GM19467 (cell line): Measurements from ENCODE around the gene SLC43A3.
A peak's percentile ranks its signal among the peaks of the same experiment; 100 is the strongest.
"Not testable (repeated sequence)": the region's sequence is repeated elsewhere in the genome, so short reads cannot be mapped to it uniquely, and the experiment has no call there.

Source experiments
- ATAC-seq: cut with Tn5 transposase; IDR thresholded peaks from one replicate; pipeline ENCODE4 v1.9.1; 2021; ENCODE audit warnings: mild to moderate bottlenecking, moderate library complexity; ENCODE audit not compliant: unreplicated experiment

SLC43A3 gene

GRCh38 chr11:57407941-57408475 lies 18.9 kb downstream of the SLC43A3 start:
- no peak for ATAC-seq

DNA sequence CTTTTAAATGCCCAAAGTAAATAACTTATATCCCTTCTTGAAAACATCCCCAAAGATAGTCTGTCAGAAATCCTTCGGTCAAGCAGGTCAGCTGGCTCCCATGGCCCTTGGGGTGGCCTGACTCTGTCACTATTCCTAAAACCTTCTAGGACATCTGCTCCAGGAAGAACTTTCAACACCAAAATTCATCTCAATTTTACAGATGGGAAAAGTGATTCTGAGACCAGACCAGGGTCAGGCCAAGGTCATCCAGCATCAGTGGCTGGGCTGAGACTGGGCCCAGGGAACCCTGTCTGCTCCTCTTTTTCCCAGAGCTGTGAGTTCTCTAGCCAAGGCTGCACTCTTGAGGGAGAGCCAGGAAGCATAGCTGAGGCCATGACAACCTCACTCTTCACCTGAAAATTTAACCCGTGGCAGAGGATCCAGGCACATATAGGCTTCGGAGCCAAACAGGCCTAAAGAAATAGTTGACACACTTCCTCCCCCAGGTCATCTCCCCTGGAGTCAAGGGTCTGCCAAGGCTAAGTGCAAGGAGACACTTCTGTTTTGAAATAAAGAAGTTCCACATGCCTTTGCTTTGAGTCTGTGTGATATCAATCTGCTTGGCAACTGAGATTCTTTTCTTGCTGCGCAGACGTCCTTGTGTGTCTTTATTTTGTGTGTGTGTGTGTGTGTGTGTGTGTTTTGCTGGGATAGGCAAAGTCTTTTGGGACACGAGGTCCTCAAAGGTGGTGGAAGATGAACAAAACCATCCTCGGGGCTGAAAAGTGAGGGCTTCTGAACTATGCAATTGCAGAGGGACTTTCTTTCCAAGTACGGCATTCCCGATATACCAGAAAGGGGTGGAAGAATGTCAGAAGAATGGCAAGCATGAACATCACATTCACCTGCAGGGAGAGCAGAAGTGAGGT lies 19.7 kb downstream of the SLC43A3 start:
- ATAC-seq = no peak

GRCh38 chr11:57406337-57406904 lies 20.5 kb downstream of the SLC43A3 start:
- peak; percentile 85 for ATAC-seq

GRCh38 chr11:57405271-57405860 lies 21.6 kb downstream of the SLC43A3 start:
- no peak for ATAC-seq

DNA sequence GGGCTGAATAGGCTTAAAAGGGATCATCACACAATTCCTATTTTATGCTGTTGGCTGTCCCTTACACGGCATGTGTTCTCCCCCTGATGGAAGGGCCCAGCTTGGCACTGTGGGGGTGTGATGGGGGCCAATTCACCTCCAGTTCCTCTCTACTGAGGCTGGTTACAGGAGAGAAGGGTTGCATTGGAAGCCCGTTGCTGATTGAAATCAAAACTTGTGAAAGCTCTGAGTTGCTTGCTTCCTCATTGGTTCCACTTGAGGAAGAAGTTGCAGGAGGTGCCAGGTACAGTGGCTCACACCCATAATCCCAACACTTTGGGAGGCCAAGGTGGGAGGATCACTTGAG lies 23.1 kb downstream of the SLC43A3 start:
- ATAC-seq = no peak

GRCh38 chr11:57403003-57403801 lies 23.7 kb downstream of the SLC43A3 start:
- ATAC-seq = not testable (repeated sequence)

GRCh38 chr11:57402188-57403002 lies 24.5 kb downstream of the SLC43A3 start:
- no peak for ATAC-seq

- ATAC-seq = no peak
These were observed 26.8 kb downstream of the SLC43A3 start for GRCh38 chr11:57399972-57400578.

GRCh38 chr11:57399221-57399620 lies 27.7 kb downstream of the SLC43A3 start:
- no peak for ATAC-seq

GRCh38 chr11:57397394-57397990 lies 29.4 kb downstream of the SLC43A3 start:
- no peak for ATAC-seq

- no peak for ATAC-seq
These were observed 30.2 kb downstream of the SLC43A3 start for GRCh38 chr11:57396744-57397143.

DNA sequence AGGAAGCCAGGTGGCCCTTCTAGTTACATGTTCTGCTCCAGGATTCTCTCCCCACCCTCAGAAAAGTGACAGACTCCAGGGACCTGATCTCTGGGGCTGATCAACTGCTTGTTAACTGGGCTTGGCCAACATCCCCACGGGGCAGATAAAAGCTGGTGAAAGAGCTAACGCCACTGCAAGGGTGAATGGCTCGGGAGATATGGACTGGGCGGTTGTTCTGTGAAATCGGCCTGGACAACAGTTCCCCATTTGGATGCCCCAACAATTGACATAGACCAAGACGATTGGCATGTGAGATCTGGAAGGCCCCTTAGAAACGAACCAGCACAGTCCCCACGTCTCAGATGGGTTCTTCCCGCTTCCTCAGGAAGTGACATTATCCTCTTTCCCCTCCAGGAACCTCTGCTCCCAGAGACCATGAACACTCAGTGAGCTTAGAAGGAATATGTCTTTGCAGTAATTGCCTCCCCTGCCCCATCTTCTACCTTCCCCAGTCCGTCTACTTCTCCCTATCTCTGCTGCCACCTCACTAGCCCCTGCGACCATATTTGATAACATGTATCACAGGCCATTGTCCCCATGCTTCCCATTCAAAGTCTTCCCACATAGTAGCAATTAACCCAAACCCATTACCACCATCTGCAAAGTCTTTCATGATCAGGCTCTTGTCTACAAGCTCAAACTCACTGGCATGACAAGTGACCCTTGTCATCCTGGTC lies 30.9 kb downstream of the SLC43A3 start:
- ATAC-seq = no peak

DNA sequence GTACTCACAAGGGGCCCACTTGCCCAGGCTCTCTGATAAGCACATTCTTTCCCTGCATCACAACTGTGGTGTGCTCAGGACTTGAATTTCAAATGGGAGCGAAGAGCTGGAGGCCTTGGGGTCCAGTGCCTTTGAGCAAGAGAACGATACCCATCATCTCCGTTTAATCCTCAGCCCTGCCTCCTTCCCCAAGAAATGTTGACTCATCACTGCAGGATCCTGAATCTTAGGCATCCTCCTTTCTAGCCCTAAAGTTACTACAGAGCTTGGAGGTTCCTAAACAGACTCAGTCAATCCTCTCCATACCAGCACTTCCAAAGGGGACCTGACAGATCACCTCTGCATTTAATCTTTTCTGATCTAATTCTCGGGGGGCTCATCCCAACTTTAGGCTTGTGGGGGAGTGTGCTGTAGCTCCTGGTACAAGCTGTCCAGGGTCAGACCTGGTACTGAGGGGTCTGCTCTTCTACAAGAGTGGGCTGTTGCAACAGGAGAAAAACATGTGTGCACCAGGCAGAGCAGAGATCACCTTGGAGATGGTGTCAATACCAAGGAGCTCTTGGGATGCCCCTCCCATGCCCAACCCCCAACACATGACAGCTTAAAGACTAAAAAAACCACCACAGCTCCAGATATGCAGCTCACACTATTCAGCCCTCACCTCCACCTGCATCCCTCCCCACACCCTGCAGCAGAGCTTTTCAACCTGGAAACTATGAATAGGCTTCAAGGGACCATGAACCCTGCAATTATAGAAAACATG lies 32.5 kb downstream of the SLC43A3 start:
- ATAC-seq = no peak

- ATAC-seq = no peak
These were observed 34.2 kb downstream of the SLC43A3 start for GRCh38 chr11:57392763-57393105.

GRCh38 chr11:57392066-57392762 lies 34.7 kb downstream of the SLC43A3 start:
- no peak for ATAC-seq

- ATAC-seq = no peak
These were observed 35.4 kb downstream of the SLC43A3 start for GRCh38 chr11:57391539-57391938.

- no peak for ATAC-seq
These were observed 35.8 kb downstream of the SLC43A3 start for GRCh38 chr11:57391111-57391510.
